H1 (cell line): ENCODE data around the gene OBSCN. TPM values are rescaled to one million over a fixed set of nuclear protein-coding genes. Genes with fewer than 3 reads are reported as not detected.
A peak's percentile ranks its signal among the peaks of the same experiment; 100 is the strongest.

ENCODE experiments used
- HDAC2 ChIP-seq, 2 experiments: fragments of 300-600 bp in 1 of 2; sonication (generic) in 1 of 2; IDR thresholded peaks; 2 replicates each; pipeline ENCODE4 v1.6.1; 2011 to 2012; ENCODE audit warnings: low read depth in 2 of 2, low read length in 2 of 2, mild to moderate bottlenecking in 2 of 2, moderate library complexity in 2 of 2, borderline replicate concordance in 1 of 2, inconsistent platforms in 1 of 2
- JUND ChIP-seq: IDR thresholded peaks from 2 replicates; pipeline ENCODE4 v1.6.1; 2011; ENCODE audit warnings: mild to moderate bottlenecking, improper control_type of control experiment, low read length
- TBP ChIP-seq: IDR thresholded peaks from 2 replicates; pipeline ENCODE4 v1.6.1; 2011; ENCODE audit warnings: low read depth, low read length, improper control_type of control experiment
- polyA plus RNA-seq, 7 experiments: library from polyadenylated mRNA; depleted of rRNA in 3 of 7; stranded (reverse) in 5 of 7; unstranded in 2 of 7; fragments of >200 nt in 5 of 7; fragments of 200-250 nt in 2 of 7; gene quantifications; 1 replicate in 5 of 7; 2 replicates in 1 of 7; 4 replicates in 1 of 7; pipeline versions ENCODE4 v1.2.1 to v1.2.3, GENCODE V29; 2011 to 2013; ENCODE audit warnings: missing spikeins in 2 of 7, mixed read lengths in 2 of 7
- total RNA-seq: library from RNA; stranded (reverse); fragmentation: NEBNext Ultra II Directional; extraction: Animal tissue kit (Norgen Biotek cat#: 25700); gene quantifications from 2 replicates; pipeline ENCODE4 v1.2.1, GENCODE V29; 2021

Gene OBSCN
- total and polyA plus RNA-seq, 2 of the 8 experiments (the other 6 are each of a cell fraction or from before 2014, with no cell fraction given) = 7.5 to 28.4 TPM

DNA sequence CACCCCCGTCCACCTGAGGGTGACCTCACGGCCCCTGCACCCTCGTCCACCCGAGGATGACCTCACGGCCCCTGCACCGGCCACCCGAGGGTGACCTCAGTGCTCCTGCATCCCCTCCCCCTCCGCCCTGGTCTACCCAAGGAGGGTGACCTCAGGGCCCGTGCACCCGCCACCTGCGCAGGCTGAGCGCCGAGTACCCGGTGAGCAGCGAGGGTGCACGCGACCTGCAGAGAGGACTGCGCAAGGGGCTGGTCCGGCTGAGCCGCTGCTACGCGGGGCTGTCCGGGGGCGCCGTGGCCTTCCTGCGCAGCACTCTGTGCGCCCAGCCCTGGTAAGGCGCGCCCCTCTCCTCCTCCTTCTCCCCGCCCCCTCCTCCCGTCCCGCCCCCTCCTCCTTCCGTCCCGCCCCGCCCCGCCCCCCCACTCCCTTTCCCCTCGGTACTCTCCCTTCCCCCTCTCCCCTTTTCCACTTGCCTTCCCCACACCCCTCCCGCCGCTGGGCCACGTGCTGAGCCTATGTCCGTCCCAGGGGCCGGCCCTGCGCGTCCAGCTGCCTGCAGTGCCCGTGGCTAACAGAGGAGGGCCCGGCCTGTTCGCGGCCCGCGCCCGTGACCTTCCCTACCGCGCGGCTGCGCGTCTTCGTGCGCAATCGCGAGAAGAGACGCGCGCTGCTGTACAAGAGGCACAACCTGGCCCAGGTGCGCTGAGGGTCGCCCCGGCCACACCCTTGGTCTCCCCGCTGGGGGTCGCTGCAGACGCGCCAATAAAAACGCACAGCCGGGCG, 170.4 kb downstream of the OBSCN start (continued):
- TF ChIP-seq JUND (no peak), HDAC2 (IDR thresholded peaks at IDR 0.05; ENCODE audit: borderline replicate concordance in 1 of 2, low read depth in 2 of 2, low read length in 2 of 2) (peak; percentile 7 to 38; a peak in 2 of 4 replicates), TBP (no peak; the same call in 1 of the 2 replicates)
